GM12875 (cell line): Measurements from ENCODE around the gene SLC39A11.

ENCODE experiments used
- H3K4me3 ChIP-seq: one replicate; pipeline ENCODE4 v1.5.1; 2011; ENCODE audit warnings: low read depth, low read length, control low read depth
- CTCF ChIP-seq: IDR thresholded peaks from 2 replicates; pipeline ENCODE4 v1.5.1; 2011; ENCODE audit warnings: low read depth, mild to moderate bottlenecking, control low read depth, inconsistent platforms, low read length, moderate library complexity, borderline replicate concordance; ENCODE audit not compliant: insufficient read depth

The SLC39A11 gene

GRCh38 chr17:73020110-73020509, 72.4 kb downstream of the SLC39A11 start:
- H3K4me3 ChIP-seq, result no peak overlapping the region
- no peak for TF ChIP-seq CTCF

- no peak for TF ChIP-seq CTCF
- no peak overlapping the region for H3K4me3 ChIP-seq
Measured at GRCh38 chr17:73018599-73018998, 73.9 kb downstream of the SLC39A11 start.

- no peak for TF ChIP-seq CTCF
- H3K4me3 ChIP-seq, result no peak overlapping the region
Measured at GRCh38 chr17:73017658-73018057, 74.8 kb downstream of the SLC39A11 start.

- no peak for TF ChIP-seq CTCF
Measured at GRCh38 chr17:73015722-73016276, 76.7 kb downstream of the SLC39A11 start.

GRCh38 chr17:73013816-73014663, 78.4 kb downstream of the SLC39A11 start:
- no peak overlapping the region for H3K4me3 ChIP-seq
- no peak for TF ChIP-seq CTCF

More at GRCh38 chr17:73015722-73016276, 76.7 kb downstream of the SLC39A11 start:
- no peak overlapping the region for H3K4me3 ChIP-seq

GRCh38 chr17:73013301-73013700, 79.2 kb downstream of the SLC39A11 start:
- TF ChIP-seq CTCF, result no peak
- no peak overlapping the region for H3K4me3 ChIP-seq

GRCh38 chr17:73011016-73011486, 81.4 kb downstream of the SLC39A11 start:
- no peak overlapping the region for H3K4me3 ChIP-seq
- TF ChIP-seq CTCF, result no peak
